Skeletal muscle satellite cell (primary cell): Measurements from ENCODE around the gene ARFGAP1. TPM values are rescaled to one million over a fixed set of nuclear protein-coding genes. Genes with fewer than 3 reads are reported as not detected.
A peak's percentile ranks its signal among the peaks of the same experiment; 100 is the strongest.

Experiments used
- small RNA-seq: library from RNA; depleted of rRNA; stranded (forward); fragments of <200 nt; gene quantifications from one replicate; pipeline ENCODE3, GENCODE V24; 2012

Gene ARFGAP1

Small RNAs within 50 kb of the gene (small RNA-seq; reads per million reads assigned to genes)
- gene MIR3196 = not detected
- not detected for gene MIR4326
- gene RNU6-994P = 1.0 reads per million, percentile 34 among the genes with 10 or more reads in this experiment
